Thoracic aorta (tissue), 2 donors: ENCODE results near the gene FADS6. TPM values are rescaled to one million over a fixed set of nuclear protein-coding genes. Genes with fewer than 3 reads are reported as not detected.

Experiments
- ATAC-seq: fragments of 150-250 bp; one replicate; pipeline ENCODE4 v1.8.0; 2017; ENCODE audit warnings: low read depth; ENCODE audit not compliant: insufficient number of reproducible peaks, low FRiP score
- DNase-seq: peaks from one replicate; pipeline ENCODE4 v3.0.0-alpha.2; 2020; ENCODE audit warnings: low spot score
- H3K27ac ChIP-seq, 2 donors: fragments of 200-600 bp; sonication (generic); 1 replicate in 1 of 2; 2 replicates in 1 of 2; pipeline ENCODE4 v1.5.1; 2016; ENCODE audit warnings: mild to moderate bottlenecking in 2 of 2, moderate library complexity in 2 of 2
- H3K27me3 ChIP-seq: fragments of 200-600 bp; sonication (generic); replicated peaks from 2 replicates; pipeline ENCODE4 v1.6.0; 2016; ENCODE audit warnings: mild to moderate bottlenecking; ENCODE audit not compliant: insufficient read depth
- H3K36me3 ChIP-seq: fragments of 200-600 bp; sonication (generic); one replicate; pipeline ENCODE4 v1.5.1; 2016
- H3K4me1 ChIP-seq, 2 donors: fragments of 200-600 bp; sonication (generic); 1 replicate in 1 of 2; 2 replicates in 1 of 2; pipeline versions ENCODE4 v1.5.1 to v1.6.0; 2016; ENCODE audit warnings: low read depth in 2 of 2, mild to moderate bottlenecking in 1 of 2; ENCODE audit not compliant: control insufficient read depth in 1 of 2
- H3K4me3 ChIP-seq: fragments of 200-600 bp; sonication (generic); 2 replicates; pipeline ENCODE4 v1.5.1; 2016; ENCODE audit warnings: mild to moderate bottlenecking
- H3K9me3 ChIP-seq: fragments of 200-600 bp; sonication (generic); 2 replicates; pipeline ENCODE4 v1.5.1; 2016
- CTCF ChIP-seq: fragments of 200-600 bp; sonication (generic); IDR thresholded peaks from one replicate; pipeline ENCODE4 v1.5.1; 2019; ENCODE audit warnings: antibody characterized with exemption
- total RNA-seq, 2 donors: library from RNA; depleted of rRNA; stranded (reverse); fragments of >200 nt; gene quantifications; one replicate each; pipeline versions ENCODE4 v1.1.0 to v1.2.3, GENCODE V29; 2016

Gene FADS6
- total RNA-seq, 2 donors from 2014 or later = not detected

GRCh38 chr17:74860872-74861661, 32.4 kb downstream of the FADS6 start:
- no peaks in the 10 kb centered on the region for H3K27me3 ChIP-seq
- H3K4me3 ChIP-seq = peak overlapping the region; percentile 61
- TF ChIP-seq CTCF = no peak
- peaks cover 21 to 26% of the 10 kb centered on the region in 2 donors for H3K4me1 ChIP-seq
- no peaks in the 10 kb centered on the region for H3K9me3 ChIP-seq
- no peaks in the 10 kb centered on the region for H3K36me3 ChIP-seq
- ATAC-seq (no peak), DNase-seq (no peak)
- H3K27ac ChIP-seq = no peak overlapping the region

GRCh38 chr17:74860229-74860871, 33.1 kb downstream of the FADS6 start:
- no peaks in the 10 kb centered on the region for H3K36me3 ChIP-seq
- H3K27me3 ChIP-seq = no peaks in the 10 kb centered on the region
- H3K9me3 ChIP-seq = no peaks in the 10 kb centered on the region
- ATAC-seq (no peak), DNase-seq (no peak)
- H3K4me3 ChIP-seq = peak overlapping the region; percentile 61
- H3K4me1 ChIP-seq = peaks cover 21 to 26% of the 10 kb centered on the region in 2 donors
- no peak overlapping the region for H3K27ac ChIP-seq
- TF ChIP-seq CTCF = peak; percentile 3

- no peaks in the 10 kb centered on the region for H3K27me3 ChIP-seq
- no peak within 1 kb of the TSS for H3K27ac ChIP-seq
- H3K9me3 ChIP-seq = no peaks in the 10 kb centered on the region
- no peak for DNase-seq
- H3K36me3 ChIP-seq = no peaks in the 10 kb centered on the region
- no peak for ATAC-seq
- H3K4me3 ChIP-seq = peak within 1 kb of the TSS; percentile 61
- TF ChIP-seq CTCF = no peak
- peaks cover 21 to 26% of the 10 kb centered on the region in 2 donors for H3K4me1 ChIP-seq
These were observed 33.8 kb downstream of the FADS6 start, which contains the start of gene GRIN2C for GRCh38 chr17:74859459-74860228. GRIN2C (minus strand) TSS chr17:74859885; CDS start chr17:74855092, 4,793 bp downstream.

GRCh38 chr17:74858672-74859458, 34.6 kb downstream of the FADS6 start:
- peaks cover 21 to 26% of the 10 kb centered on the region in 2 donors for H3K4me1 ChIP-seq
- no peak for TF ChIP-seq CTCF
- H3K4me3 ChIP-seq = no peak overlapping the region
- H3K36me3 ChIP-seq = no peaks in the 10 kb centered on the region
- H3K27me3 ChIP-seq = no peaks in the 10 kb centered on the region
- H3K27ac ChIP-seq = no peak overlapping the region
- H3K9me3 ChIP-seq = no peaks in the 10 kb centered on the region
- DNase-seq = no peak
- ATAC-seq = no peak
